Measurements from ENCODE around the gene RBBP7.

RBBP7 gene

GRCh38 chrX:16862829-16863228, 7.3 kb downstream of the RBBP7 start:
- no peak for DNase-seq (ENCODE audit: low spot score)

GRCh38 chrX:16856744-16857143, 13.4 kb downstream of the RBBP7 start:
- DNase-seq (ENCODE audit: low spot score): no peak

- peak; percentile 18 for DNase-seq (ENCODE audit: low spot score)
These were observed 14.1 kb downstream of the RBBP7 start for GRCh38 chrX:16856076-16856404.

- DNase-seq (ENCODE audit: low spot score): no peak
These were observed 14.6 kb downstream of the RBBP7 start for GRCh38 chrX:16855363-16856075.

- DNase-seq (ENCODE audit: low spot score): no peak
These were observed 16.6 kb downstream of the RBBP7 start for GRCh38 chrX:16853537-16853936.

GRCh38 chrX:16852617-16853179, 17.5 kb downstream of the RBBP7 start:
- no peak for DNase-seq (ENCODE audit: low spot score)

- DNase-seq (ENCODE audit: low spot score): no peak
These were observed 18.3 kb downstream of the RBBP7 start for GRCh38 chrX:16851827-16852226.

- DNase-seq (ENCODE audit: low spot score): no peak
These were observed 18.7 kb downstream of the RBBP7 start for GRCh38 chrX:16851421-16851820.

GRCh38 chrX:16848541-16848940, 21.6 kb downstream of the RBBP7 start:
- DNase-seq (ENCODE audit: low spot score): no peak

GRCh38 chrX:16845686-16846085, 24.5 kb downstream of the RBBP7 start:
- no peak for DNase-seq (ENCODE audit: low spot score)

- DNase-seq (ENCODE audit: low spot score): no peak
These were observed 26.8 kb downstream of the RBBP7 start for GRCh38 chrX:16843208-16843909.

GRCh38 chrX:16842684-16843083, 27.5 kb downstream of the RBBP7 start:
- no peak for DNase-seq (ENCODE audit: low spot score)

GRCh38 chrX:16839852-16840460, 30.2 kb downstream of the RBBP7 start:
- DNase-seq (ENCODE audit: low spot score): no peak

- DNase-seq (ENCODE audit: low spot score): no peak
These were observed 30.8 kb downstream of the RBBP7 start for GRCh38 chrX:16839219-16839851.

- no peak for DNase-seq (ENCODE audit: low spot score)
These were observed 31.7 kb downstream of the RBBP7 start for GRCh38 chrX:16838202-16839066.

GRCh38 chrX:16836371-16836770, 33.8 kb downstream of the RBBP7 start:
- DNase-seq (ENCODE audit: low spot score): no peak

GRCh38 chrX:16834806-16835205, 35.4 kb downstream of the RBBP7 start:
- no peak for DNase-seq (ENCODE audit: low spot score)

- no peak for DNase-seq (ENCODE audit: low spot score)
These were observed 37.9 kb downstream of the RBBP7 start for GRCh38 chrX:16832301-16832700.

GRCh38 chrX:16828124-16828908, 41.8 kb downstream of the RBBP7 start:
- no peak for DNase-seq (ENCODE audit: low spot score)

- no peak for DNase-seq (ENCODE audit: low spot score)
These were observed 42.9 kb downstream of the RBBP7 start for GRCh38 chrX:16827225-16827624.

GRCh38 chrX:16826207-16826606, 44.0 kb downstream of the RBBP7 start:
- peak; percentile 35 for DNase-seq (ENCODE audit: low spot score)

Data from CD4-positive, alpha-beta T cell treated with Interleukin-2 at 100 ng/mL for 4 hours (primary cell).